SK-N-MC (cell line): ENCODE results near the gene TMEM135.

Experiments used
- EZH2 ChIP-seq: fragments of 200-600 bp; sonication (generic); IDR thresholded peaks from one replicate; pipeline ENCODE4 v1.6.1; 2017; ENCODE audit warnings: antibody characterized with exemption
- POLR2AphosphoS5 ChIP-seq: IDR thresholded peaks from 2 replicates; pipeline ENCODE4 v1.6.1; 2012; ENCODE audit warnings: mild to moderate bottlenecking, low read depth, low read length, borderline replicate concordance

- TF ChIP-seq POLR2AphosphoS5 (no peak), EZH2 (no peak)
Observed at GRCh38 chr11:87330187-87330601, 292.5 kb downstream of the TMEM135 start.
